Epithelial cell of esophagus (primary cell): Measurements from ENCODE around the gene ULK4.
A peak's percentile ranks its signal among the peaks of the same experiment; 100 is the strongest.
"Not testable (repeated sequence)": the region's sequence is repeated elsewhere in the genome, so short reads cannot be mapped to it uniquely, and the experiment has no call there.

Experiments
- DNase-seq: peaks from one replicate; pipeline ENCODE4 v3.0.0; 2010; ENCODE audit warnings: low read depth
- H3K4me3 ChIP-seq: 2 replicates; pipeline ENCODE4 v1.5.1; 2011; ENCODE audit warnings: mild to moderate bottlenecking, low read length, control low read depth
- TF ChIP-seq, protein P1 (sequence below): IDR thresholded peaks from 2 replicates; pipeline ENCODE4 v1.5.1; 2011; ENCODE audit warnings: low read depth, mild to moderate bottlenecking, low read length, control low read depth, inconsistent platforms; ENCODE audit not compliant: insufficient read depth; ENCODE audit errors: missing control alignments

Gene ULK4

DNA sequence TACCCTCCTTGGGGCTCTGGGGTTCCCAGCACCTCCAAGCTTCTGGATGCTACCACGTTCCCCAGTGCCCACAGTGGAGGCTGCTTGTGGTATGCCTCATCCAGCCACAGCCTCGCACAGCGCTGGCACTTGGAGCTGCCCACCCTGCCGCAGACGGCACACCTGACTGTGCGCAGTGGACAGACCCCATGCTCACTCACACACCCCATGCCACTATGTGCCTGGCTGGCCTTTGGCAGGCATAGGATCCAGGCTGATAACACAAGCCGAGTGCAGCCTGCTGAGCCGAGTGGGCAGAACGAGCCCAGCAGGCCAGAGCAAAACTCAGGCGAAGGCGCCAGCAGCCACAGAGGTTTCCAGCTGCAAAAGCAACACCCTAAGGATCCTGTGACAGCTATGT lies 311.5 kb downstream of the ULK4 start:
- TF ChIP-seq, protein P1, sequence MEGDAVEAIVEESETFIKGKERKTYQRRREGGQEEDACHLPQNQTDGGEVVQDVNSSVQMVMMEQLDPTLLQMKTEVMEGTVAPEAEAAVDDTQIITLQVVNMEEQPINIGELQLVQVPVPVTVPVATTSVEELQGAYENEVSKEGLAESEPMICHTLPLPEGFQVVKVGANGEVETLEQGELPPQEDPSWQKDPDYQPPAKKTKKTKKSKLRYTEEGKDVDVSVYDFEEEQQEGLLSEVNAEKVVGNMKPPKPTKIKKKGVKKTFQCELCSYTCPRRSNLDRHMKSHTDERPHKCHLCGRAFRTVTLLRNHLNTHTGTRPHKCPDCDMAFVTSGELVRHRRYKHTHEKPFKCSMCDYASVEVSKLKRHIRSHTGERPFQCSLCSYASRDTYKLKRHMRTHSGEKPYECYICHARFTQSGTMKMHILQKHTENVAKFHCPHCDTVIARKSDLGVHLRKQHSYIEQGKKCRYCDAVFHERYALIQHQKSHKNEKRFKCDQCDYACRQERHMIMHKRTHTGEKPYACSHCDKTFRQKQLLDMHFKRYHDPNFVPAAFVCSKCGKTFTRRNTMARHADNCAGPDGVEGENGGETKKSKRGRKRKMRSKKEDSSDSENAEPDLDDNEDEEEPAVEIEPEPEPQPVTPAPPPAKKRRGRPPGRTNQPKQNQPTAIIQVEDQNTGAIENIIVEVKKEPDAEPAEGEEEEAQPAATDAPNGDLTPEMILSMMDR: no peak
- DNase-seq: no peak
- no peak overlapping the region for H3K4me3 ChIP-seq

DNA sequence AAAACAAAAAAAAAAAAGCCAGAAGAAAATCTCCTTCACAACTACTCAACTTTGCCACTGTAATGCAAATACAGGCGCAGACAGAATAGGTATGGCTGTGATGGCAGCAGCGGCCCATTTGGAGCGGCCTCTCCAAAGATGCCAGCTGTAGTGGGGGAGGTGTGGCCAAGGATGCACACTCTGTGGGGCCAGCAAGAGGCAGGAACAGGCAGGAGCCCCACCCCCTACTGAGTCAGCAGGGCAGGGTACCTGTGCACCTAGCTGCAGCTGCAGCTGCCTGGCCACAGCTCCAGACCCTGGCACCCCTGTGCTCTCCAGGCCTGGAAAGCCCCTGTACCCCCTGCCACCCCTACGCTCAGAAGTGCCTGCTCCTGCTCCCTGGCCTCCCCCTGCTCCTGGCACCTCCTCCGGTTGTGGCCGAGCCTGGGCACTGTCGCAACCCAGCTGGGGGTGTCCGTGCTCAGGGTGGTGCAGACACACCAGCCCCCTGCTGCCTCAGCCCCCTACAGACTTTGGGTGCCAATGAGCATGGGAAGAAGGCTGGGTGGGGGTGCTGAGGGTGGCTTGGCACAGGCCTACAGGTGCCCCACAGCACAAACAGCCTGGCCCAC lies 312.7 kb downstream of the ULK4 start:
- no peak for DNase-seq
- TF ChIP-seq, protein P1: no peak
- no peak overlapping the region for H3K4me3 ChIP-seq

DNA sequence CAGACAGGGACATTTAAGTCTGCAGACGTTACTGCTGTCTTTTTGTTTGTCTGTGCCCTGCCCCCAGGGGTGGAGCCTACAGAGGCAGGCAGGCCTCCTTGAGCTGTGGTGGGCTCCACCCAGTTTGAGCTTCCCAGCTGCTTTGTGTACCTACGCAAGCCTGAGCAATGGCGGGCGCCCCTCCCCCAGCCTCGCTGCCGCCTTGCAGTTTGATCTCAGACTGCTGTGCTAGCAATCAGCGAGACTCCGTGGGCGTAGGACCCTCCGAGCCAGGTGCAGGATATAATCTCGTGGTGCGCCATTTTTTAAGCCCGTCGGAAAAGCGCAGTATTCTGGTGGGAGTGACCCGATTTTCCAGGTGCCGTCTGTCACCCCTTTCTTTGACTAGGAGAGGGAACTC lies 314.2 kb downstream of the ULK4 start:
- not testable (repeated sequence) for DNase-seq, H3K4me3 ChIP-seq

DNA sequence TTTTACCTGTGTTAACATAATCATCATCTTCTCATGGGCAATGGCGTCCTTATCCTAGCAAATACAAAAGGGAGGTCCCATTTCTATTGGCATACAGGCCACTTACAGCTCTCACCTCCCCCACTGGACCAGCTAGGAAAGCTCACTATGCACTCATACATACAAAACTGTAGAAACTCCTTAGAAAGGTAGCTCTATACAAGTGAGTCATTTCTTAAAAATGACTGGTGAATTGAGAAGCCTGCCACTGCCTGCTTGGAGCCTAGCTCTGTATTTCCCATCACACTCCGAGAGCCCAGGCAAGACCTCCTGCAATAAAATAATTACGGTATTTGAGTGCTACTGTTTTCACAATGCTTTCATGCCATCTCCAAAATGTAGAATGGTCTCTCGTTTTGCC lies 321.8 kb downstream of the ULK4 start:
- TF ChIP-seq, protein P1: no peak
- peak; percentile 46 for DNase-seq
- H3K4me3 ChIP-seq: no peak overlapping the region

DNA sequence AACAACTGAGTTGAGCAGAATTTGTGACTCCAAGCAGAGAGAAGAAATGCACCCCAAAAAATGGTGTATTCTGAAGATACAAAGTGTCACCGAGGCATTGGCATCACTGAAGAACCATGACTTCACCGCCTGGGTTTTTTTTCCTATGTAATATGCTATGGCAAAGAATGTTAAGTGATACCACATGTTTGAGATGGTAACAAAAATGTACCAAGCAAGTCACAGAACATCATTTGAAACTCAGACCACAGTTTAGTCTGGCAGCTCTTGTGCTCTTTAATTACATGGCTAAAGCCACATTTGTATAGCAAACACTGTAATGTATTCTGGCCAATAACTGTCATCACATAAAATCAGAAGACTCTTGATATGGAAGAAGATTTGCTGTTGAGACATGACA lies 323.5 kb downstream of the ULK4 start:
- TF ChIP-seq, protein P1: no peak
- H3K4me3 ChIP-seq: no peak overlapping the region
- DNase-seq: no peak

DNA sequence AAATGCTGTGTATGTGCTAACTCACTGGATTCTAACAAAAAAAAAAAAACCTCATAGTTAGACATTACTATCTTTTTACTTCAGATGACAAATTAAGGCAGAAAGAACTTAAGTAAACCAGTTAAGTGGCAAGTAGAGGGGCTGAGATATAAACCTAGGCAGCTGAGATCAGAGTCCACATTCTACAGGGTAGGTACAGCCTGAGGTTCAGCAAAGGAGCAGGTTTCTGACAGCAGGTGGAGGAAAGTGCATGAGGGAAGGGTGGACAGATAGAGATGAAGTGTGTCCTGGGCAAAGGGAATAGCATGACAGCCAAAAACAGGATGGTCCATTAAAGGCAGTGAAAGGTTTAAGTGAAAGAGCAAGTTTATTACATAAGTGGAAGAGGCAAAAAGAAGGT lies 329.2 kb downstream of the ULK4 start:
- DNase-seq: no peak
- TF ChIP-seq, protein P1: no peak

DNA sequence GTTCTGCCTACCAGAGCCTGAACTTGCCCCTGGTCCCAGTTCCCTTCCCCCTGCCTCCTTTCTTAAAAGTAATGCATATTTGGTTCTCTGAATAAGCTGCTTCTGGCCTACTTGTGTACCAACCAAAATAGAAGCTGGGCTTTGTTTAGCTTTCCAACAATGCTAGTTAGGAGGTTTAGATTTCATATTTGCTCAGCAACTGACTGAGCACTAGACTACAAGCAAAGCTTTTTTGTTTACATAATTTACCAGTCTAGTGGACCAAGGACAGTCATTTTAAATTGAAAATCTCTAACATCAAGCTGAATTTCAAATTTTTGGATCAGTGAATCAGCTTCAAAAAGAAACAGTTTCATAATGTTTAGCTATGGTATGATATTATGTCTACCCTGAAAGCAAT lies 331.2 kb downstream of the ULK4 start:
- no peak overlapping the region for H3K4me3 ChIP-seq
- DNase-seq: no peak
- TF ChIP-seq, protein P1: no peak

More for the DNA sequence above, 329.2 kb downstream of the ULK4 start:
- no peak overlapping the region for H3K4me3 ChIP-seq
